GF-D8 (cell line): ENCODE data around the gene LEF1.
A peak's percentile ranks its signal among the peaks of the same experiment; 100 is the strongest.
"Not testable (repeated sequence)": the region's sequence is repeated elsewhere in the genome, so short reads cannot be mapped to it uniquely, and the experiment has no call there.

Source experiments
- DNase-seq: peaks from one replicate; lab custom pipeline; 2025; lab: John Stamatoyannopoulos, UW

The LEF1 gene

DNA sequence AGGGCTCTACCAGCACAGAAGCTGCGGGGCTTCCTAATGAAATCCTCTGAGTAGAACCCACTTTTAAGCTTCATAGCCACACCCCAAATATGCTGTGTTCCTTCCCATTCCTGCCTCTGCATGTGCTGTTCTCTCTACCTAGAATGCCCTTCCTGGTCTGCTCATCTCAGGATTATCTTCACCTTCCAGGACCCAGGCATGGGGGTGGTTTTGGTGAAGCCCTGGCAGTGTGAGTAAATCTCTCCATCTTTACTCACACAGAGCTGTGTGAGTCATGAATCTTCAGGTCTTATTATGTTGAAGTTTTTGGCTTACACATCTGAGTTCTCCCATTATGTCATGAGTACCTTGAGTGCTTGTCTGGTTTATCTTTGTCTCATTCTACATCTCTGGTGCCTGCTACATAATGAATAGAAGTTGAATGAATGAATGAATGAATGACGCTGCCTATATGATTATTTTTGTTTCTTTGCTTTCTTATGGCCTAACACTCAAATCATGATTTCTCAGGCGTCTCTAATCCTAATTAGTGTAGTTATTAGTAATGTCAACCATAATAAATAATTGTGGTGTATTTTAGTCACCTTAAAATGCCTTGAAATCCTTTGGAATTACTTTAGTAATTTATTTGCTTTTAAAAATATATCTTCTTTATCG, 137.2 kb downstream of the LEF1 start:
- no peak for DNase-seq

DNA sequence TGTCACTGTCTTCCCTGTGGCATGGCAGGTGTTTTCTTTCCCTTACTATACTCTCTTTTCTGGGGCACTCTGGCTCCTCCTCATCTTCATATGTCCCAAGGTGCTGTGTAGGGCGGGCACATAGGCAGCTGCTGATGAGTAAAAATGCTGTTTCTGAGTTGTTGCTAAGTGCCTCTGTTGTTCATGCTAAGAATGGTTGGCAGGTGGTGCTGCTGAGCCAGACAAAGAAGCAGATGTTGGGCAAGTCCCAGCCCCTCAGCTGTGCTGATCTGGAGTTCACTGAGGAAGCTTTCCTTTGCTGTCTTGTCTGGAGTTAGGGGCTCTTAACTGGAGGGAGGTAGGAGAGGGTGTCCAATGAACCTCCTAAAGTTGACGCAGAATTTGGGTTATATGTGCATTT, 138.4 kb downstream of the LEF1 start:
- no peak for DNase-seq

DNA sequence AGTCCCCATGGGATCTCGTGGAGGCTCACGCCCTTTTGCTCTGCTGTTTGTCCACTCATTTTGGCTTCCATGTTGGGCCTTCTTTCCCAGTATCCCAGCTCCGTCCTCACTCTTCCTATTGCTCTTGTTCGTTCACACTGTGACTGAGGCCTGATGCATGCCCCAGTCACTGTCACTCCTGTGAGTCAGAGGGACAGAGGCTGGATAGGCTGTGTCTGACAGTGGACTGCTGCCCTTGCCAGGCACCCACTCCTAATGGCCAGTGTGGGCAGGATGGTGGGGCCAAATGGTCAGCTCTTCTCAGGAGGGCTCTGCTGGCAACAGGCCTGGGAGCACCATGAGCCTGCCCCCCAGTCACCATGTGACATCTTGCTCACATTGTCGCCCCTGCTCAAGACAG, 139.0 kb downstream of the LEF1 start:
- no peak for DNase-seq

DNA sequence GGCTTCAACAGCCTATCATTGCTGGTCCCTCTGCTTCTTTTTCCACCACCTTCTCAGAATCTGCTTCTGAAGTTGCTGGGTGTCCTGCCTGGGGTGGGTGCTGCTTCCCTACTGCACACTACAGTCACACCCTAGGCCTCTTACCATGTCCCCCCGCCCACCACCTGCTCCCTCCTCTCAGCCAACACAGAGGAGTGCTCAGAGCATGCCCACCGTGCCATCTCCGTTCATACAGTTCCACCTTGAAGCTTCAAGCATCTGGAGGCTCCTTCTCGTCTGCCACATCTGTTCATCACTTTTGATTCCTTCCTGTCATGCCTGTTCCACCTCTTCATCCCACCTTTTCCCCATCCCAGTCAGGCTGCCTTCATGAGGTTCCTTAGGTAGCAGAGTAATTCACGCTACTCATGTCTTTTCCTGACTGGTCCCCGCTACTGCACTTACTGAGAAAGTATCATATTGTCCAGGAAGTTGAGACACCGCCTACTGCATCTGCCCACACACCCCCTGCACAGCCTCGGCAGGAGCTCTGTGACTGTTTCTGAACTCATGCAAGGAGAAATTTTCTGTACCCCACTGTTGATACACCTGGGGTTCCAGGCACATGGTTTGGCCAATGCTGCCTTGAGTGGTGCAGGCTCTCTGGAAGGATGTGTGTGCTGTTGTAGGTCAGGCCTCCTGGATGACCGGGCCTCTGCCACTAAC, 139.6 kb downstream of the LEF1 start:
- no peak for DNase-seq

DNA sequence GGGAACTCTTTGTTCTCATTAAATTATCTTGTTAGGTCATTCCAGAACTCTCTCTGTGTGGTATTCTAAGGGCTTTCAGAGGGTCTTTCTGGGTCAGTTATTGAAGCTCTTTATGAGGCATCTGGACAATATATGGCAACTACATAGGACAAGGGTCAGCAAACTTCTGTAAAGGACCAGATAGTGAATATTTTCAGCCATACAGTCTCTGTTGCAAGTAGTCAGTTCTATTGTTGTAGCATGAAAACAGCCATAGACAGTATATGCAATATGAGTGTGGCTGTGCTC, 143.9 kb downstream of the LEF1 start:
- no peak for DNase-seq

DNA sequence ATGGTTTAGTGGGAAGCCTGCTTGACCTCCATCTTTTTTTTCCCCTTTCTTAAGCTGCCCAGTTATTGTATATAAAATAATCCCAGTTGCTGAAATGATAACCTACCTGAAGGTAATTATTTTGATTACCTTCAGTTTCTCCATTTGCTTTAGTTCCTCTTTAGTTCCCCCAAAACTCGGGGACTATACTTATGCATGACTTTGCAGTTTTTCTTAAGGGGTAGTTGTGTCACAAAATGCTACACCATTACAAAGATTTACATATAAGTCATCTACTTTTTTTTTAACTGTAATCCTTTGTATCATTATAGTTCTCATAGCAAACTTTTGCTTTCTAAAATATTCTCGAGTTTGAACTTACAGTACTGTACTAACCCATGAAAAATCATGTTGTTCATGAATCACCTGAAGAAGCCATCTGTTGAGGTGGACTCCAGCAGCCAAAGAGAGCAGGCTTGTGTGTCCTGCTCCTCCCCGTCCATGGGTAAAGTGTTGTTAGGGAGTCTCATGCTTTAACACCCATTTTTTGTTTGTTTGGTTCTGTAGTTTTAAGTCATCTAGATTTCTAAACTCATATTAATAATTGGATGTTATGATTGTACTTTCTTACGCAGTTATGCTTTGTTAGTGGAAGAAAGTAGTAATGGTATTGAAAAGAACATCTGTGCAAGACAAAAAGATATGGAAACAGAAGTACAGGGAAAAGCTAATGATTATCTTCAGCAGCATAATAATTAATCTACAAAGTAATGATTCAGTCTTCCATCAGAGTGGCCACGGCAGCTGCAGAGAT, 144.5 kb downstream of the LEF1 start:
- no peak for DNase-seq

DNA sequence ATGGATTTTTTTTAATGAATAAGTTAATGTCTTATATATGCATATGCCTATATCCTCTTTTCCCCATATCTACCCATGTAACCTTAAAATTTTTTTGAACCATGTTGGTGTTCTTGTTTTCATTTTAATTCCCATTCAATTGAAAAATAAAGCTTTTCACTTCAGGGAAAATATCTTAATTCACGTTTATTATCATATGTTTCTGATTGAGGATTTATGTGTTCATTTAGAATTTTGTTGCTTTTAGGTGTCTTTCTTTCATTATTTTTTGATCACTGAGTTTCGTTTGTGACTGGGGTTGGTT, 149.9 kb downstream of the LEF1 start:
- DNase-seq = no peak

DNA sequence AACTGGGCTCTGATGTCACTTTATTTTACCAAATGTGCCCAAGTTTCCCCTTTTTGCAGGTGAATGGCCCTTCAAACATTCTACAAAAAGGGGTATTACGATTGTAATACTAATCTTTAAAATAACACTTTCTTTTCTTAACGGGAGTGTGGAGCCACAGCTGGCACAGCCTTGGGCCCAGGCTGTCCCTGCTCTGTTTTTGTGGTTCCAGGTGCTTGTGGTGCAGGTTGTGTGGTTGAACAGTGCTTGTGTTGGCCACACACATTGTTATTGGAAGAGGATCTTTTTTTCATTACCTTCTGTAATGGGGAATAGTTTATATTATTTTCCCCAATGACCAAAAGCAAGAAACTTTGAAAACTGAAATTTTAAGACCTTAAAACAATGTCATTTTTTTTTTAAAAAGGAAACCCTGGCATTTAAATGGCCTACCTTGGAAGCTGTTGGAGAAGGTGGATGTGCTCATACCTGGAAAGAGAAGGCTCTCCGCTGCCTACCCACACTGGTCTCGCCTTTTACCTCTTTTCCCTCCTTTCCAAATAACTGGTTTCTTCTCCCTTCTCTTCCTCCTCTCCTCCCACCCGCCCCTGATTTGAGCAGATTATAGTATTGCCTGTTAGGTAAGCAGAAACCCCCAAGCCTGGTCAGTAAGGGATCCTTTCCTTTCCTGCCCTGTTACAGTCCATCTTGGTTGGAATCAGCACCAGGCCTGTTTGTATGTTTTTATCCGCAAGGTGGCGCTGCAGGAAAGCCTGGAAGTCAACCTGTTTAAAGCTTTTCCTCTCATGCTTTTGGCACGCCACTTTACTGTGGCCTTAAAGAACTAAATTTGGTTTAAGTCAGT, 150.5 kb downstream of the LEF1 start:
- DNase-seq = no peak

DNA sequence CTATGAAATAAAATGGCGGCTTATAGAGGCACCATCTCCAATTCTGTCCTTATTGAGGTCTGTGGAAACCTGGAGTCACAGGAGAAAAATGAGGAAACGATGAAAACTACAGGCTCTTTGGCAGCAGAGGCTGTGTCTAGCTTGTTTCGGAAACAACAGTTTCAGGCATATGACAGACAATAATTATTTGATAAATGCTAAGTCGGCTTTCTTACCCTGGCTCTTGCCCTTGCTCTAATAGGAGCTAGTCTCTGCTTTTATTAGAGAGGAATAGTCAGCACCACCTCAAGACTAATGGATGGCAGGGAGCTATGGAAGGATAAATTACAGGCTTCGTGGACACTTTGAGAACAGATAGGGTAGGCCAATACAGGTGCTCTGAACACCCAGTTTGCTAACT, 154.8 kb downstream of the LEF1 start:
- DNase-seq = no peak

DNA sequence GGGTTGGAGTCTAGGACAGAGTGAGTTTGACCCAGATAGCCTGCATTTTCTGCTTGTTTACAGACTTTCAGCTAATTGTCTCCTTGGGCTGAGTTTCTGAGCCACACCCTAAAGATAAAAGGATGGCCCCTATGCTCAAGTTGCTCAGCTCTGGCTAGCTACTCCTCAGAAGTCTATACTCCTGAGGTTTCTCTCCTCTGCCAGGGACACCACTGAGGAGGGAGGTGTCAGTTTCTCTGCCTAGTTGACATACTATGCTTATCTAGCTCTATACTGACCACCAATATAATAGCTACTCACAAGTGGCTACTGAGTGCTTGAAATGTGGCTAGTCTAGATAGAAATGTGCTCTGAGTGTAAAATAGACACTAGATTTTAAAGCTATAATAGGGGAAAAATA, 155.4 kb downstream of the LEF1 start:
- DNase-seq = no peak

DNA sequence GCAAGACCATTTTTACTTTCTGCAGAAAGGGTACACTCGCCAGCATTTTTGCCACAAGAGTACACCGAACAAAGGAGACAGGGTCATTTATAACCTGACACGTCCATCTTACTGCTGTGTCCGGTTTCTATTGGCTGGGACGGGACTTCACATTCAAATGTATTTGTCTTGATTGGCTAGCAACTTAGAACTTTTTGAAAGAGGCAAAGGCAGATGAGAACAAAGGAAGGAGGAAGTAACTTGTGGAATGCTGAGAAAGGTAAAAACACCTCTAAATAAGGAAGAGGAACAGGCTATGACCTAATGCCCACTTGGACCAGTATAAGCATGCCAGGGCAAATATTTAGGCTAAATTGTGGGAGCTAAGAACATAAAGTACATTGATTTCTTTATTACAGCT, 156.3 kb downstream of the LEF1 start:
- not testable (repeated sequence) for DNase-seq

DNA sequence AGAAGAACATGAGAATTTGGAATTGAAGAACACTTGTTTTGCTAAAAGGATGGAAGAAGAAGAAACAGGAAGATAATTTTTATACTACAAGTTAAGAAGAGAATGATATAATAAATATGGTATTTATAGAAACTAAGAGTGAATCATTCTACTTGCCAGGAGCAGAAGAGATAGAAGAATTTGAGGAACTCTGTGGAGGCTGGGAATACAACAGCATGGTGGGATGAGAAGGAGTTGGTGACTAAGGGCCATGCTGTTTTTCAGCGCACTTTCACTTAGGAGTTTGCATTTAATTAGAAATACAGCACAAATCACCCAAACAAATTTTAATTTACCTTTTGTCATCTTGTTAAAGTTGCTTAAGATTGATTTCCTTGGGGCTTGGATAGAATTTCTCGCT, 158.6 kb downstream of the LEF1 start:
- no peak for DNase-seq

DNA sequence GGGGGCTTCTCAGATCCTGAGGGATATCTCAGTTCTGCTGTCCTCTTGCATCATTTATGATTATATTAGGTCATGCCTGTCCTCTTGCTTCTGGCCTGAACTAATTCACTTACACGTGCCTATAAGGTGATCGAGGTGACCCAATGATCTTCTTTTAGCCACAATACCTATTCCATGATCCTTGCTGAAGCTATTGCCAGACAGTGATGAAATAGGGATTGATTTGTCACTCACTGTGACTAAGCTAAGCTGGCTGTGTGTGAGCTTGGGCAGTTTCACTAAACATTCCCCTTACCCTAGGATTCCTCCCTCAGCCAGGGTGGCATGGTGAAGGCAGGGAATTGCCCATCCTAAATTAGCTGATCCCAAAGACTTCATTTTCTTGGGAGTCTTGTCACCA, 160.0 kb downstream of the LEF1 start:
- DNase-seq = no peak

DNA sequence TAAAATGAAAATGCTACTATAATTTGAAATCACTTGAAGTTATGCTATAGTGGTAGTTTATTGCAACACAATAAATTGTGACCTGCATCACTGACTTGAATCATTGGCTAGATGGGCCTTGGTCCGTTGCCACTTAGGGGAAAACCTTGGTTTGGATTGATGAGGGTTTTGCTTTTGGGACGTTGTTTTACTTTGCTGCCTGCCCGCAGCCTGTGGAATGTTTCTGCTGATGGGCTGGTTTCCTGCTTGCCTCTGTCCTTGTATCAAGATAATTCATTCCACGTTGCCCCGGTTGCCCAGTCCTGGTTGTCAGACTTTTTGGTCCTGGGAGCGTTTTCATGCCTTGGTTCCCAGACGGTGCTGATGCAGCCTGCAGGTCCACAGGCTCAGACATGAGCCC, 160.7 kb downstream of the LEF1 start:
- no peak for DNase-seq

DNA sequence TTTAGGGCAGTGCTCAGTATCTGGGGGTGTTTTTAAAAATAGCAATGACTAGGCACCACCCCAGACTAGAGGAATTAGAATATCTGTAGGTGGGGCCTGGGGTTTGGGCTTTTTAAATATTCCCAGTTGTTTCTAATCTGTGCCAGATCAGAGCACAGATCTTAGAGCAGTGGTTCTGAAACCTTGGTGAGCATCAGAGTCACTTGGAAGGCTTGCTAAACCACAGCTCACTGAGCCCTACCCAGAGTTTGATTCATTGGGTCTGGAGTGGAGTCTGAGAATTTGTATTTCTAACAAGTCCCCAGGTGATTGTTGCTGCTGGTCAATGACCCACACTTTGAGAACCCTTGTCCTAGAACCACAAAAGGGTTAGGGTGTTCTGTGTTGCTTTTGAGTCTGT, 162.4 kb downstream of the LEF1 start:
- no peak for DNase-seq

DNA sequence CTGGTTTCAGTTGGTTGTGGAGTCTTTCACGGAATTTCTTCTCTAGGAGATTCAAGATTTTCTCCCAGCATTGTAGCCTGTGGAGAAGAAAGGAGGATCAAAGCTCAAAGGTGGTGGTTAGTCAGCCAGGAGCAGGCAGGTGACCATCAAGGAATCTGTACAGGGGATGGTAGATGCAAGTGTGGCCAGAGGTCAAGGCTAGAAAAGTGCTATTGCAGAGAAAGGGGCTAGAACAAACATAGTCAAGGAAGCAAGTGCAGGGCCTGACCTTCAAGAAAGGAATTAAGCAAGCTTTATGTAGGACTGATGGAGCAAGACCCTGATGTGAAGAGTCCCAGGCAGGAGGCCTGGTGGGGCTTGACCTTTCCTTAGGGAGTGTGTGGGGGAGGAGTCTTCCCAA, 162.9 kb downstream of the LEF1 start:
- DNase-seq = no peak

DNA sequence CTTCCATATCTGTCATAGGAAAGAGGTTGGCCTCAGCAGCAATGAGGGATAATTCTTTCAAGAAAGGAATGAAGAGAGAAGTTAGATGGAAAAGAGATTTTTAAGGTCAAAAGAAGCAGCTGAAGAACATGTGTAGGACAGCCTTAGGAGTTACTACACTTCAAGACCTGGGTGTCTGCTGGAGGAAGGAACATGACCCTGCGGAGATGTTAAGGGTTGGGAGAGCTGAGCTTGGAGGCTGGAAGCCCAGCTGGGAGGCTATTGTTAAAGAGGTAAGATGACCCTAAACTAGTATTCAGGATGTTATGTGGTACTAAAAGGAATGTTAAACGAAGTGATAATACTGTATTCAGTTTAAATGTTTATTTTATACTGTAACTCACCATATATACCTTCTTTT, 164.1 kb downstream of the LEF1 start:
- no peak for DNase-seq

DNA sequence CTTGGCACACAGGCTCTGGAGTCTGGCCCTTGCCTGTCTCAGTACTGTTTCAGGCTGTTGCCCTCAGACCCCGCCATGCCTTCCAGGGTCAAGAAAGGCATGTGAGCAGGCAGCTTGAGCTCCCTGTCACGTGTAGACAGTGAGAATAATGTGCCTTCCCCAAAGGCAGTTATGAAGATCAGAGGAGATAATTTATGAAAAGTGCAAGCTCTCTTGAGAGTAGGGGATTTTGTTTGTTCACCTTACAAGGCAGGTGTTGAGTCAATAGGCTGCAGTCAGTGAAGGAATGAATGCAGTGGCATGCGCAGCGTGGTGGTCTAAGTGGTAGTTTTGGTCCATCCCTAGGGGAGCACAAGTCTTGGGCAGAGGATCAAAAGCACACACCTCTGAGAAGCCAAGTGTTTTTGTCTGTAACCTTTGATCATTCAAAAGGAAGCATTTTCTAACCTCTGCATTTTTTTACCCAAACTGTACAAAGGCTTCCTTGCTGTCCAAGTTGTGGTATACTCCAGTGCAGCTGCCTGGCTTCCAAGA, 164.7 kb downstream of the LEF1 start:
- DNase-seq = no peak

DNA sequence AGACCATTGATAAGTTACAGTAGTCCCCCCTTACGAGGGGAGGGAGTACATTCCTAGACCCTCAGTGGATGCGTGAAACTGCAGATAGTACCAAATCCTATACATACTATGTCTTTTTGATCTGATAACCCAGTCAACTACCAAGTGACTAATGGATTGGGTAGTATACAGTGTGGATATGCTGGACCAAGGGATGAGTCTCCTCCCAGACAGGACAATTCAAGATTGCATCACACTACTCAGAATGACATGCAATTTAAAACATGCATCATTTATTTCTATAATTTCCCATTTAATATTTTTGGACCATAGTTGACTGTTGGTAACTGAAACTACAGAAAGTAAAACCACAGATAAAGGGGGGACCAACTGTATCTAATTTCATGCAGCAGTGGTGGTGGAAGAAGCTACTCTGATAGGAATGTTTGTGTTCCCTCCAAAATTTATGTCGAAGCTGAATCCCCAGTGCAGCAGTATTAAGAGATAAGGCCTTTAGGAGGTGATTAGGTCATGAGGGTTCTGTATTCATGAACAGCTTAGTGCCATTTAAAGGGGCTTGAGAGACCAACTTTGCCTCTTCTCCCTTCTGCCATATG, 167.1 kb downstream of the LEF1 start:
- DNase-seq = no peak

DNA sequence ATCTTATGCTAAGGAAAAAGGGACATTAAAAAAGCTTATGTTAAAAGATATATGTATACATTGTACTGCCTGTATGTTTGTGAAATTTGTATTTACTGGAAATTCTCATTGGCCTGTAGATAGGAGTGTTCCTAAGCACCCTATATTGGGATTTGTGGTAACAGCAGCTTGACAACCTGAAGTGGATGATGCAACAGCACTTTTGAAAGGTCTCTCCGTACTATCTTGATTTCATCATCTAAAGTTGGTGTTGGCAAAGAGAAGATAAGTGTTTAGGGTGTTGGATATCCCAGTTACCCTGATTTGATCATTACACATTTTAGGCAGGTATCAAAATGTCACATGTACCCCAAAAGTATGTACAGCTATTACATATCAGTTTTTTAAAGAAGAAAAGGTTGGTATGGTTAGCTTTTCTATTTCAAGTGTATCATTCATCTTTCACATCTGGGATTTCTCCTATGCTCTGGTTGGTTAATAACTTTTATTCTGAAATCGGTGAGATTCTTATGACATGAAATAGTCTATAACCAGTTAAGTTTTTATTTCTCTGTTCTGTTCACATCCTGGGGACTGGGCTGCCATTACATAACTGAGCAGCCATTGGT, 168.7 kb downstream of the LEF1 start:
- peak; percentile 57 for DNase-seq

DNA sequence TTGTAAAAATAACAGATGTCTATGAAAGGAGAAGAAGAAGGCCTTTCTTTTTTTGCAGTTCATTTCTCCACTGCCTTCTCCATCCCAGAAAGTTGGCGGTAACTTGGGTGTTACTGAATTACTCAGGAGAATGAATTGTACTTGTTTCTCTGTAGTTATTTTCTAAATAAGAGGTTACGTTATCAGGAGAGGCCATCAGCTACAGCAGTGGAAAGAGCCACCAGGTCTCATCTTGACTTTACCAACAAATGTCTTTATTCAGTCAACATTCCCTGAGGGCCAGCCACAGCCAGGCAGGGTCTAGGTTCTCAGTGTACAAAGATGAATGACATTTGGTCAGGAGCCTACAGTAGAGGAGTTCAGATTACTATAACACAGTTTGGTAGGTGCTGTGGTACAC, 170.9 kb downstream of the LEF1 start:
- DNase-seq = no peak
